ENCODE measurements around the gene COQ2.
A peak's percentile ranks its signal among the peaks of the same experiment; 100 is the strongest.

Gene COQ2

GRCh38 chr4:83262682-83263081 is 21.9 kb downstream of the COQ2 start:
- no peak overlapping the region for H3K4me3 ChIP-seq (ENCODE audit: low read depth, low read length)
- TF ChIP-seq, protein P1, sequence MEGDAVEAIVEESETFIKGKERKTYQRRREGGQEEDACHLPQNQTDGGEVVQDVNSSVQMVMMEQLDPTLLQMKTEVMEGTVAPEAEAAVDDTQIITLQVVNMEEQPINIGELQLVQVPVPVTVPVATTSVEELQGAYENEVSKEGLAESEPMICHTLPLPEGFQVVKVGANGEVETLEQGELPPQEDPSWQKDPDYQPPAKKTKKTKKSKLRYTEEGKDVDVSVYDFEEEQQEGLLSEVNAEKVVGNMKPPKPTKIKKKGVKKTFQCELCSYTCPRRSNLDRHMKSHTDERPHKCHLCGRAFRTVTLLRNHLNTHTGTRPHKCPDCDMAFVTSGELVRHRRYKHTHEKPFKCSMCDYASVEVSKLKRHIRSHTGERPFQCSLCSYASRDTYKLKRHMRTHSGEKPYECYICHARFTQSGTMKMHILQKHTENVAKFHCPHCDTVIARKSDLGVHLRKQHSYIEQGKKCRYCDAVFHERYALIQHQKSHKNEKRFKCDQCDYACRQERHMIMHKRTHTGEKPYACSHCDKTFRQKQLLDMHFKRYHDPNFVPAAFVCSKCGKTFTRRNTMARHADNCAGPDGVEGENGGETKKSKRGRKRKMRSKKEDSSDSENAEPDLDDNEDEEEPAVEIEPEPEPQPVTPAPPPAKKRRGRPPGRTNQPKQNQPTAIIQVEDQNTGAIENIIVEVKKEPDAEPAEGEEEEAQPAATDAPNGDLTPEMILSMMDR (IDR thresholded peaks at IDR 0.05; ENCODE audit: low read depth, low read length, missing control alignments): no peak
- in situ Hi-C loops (cut with HindIII; ENCODE audit: low sequenced_read_pairs): no loop called here
- no peak for DNase-seq (ENCODE audit: low read depth)

GRCh38 chr4:83261307-83261706 is 23.3 kb downstream of the COQ2 start:
- TF ChIP-seq, protein P1 (IDR thresholded peaks at IDR 0.05; ENCODE audit: low read depth, low read length, missing control alignments): no peak
- no peak for DNase-seq (ENCODE audit: low read depth)
- in situ Hi-C loops (cut with HindIII; ENCODE audit: low sequenced_read_pairs): no loop called here
- H3K4me3 ChIP-seq (ENCODE audit: low read depth, low read length): no peak overlapping the region

- no peak for DNase-seq (ENCODE audit: low read depth)
- TF ChIP-seq, protein P1 (IDR thresholded peaks at IDR 0.05; ENCODE audit: low read depth, low read length, missing control alignments): no peak
- H3K4me3 ChIP-seq (ENCODE audit: low read depth, low read length): no peak overlapping the region
- in situ Hi-C loops (cut with HindIII; ENCODE audit: low sequenced_read_pairs): no loop called here
These were observed 25.0 kb downstream of the COQ2 start for GRCh38 chr4:83259586-83259985.

DNA sequence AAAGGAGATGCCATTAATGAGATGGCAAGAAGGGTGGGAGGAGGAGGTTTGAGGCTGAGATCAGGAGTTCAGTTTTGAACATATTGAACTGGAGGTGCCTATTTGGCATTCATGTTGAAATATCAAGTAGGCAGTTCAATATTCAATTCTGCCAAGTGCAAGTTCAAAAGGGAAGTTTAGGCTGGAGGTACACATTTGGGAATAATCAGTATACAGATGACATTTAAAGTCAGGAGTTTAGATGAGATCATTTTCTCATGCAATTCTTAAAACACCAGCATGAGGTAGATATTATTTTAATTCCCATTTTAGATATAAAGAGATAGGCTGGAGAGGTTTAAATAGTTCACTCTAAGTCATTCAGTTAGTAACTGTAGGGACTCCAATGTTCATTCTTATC is 26.1 kb downstream of the COQ2 start:
- H3K4me3 ChIP-seq (ENCODE audit: low read depth, low read length): no peak overlapping the region
- in situ Hi-C loops (cut with HindIII; ENCODE audit: low sequenced_read_pairs): no loop called here
- no peak for DNase-seq (ENCODE audit: low read depth)
- TF ChIP-seq, protein P1 (IDR thresholded peaks at IDR 0.05; ENCODE audit: low read depth, low read length, missing control alignments): no peak

DNA sequence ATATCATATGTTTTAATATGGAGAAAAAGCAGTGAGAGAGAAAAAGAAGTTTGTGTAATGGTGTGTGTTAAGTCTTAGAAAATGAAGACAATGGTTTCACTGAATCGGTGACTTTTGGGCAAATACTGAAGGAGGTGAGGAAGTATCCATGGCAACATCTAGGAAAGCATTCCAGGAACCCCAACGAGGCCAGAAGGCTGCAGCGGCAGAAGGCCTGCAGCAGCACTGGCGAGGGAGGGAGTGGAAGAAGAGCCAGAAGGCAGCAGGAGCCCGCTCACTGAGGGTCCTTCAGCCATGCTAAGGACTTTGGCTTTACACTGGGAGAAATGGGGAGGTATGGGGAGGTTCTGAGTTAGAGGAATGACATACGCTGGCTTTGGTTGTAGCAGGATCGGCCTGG is 26.8 kb downstream of the COQ2 start:
- H3K4me3 ChIP-seq (ENCODE audit: low read depth, low read length): no peak overlapping the region
- TF ChIP-seq, protein P1 (IDR thresholded peaks at IDR 0.05; ENCODE audit: low read depth, low read length, missing control alignments): no peak
- DNase-seq (ENCODE audit: low read depth): no peak
- in situ Hi-C loops (cut with HindIII; ENCODE audit: low sequenced_read_pairs): no loop called here

DNA sequence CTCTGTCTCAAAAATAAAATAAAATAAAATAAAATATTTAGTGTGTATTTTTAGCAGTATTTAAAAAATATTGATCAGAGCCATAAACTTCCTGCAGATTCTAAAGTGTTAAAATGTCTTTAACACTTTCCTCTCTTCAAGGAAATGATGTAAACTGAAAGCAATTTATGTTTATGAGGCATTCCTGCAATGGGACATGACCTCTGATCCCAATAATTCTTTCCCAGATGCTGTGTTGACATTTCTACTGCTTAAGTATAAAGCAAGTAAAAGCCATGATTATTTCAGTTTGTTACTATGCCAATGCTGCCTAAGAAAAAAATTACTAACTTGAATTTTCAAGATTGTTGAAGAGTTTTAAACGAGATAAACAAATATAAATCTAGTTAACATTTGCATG is 29.0 kb downstream of the COQ2 start:
- no peak overlapping the region for H3K4me3 ChIP-seq (ENCODE audit: low read depth, low read length)
- in situ Hi-C loops (cut with HindIII; ENCODE audit: low sequenced_read_pairs): no loop called here
- DNase-seq (ENCODE audit: low read depth): peak; percentile 29
- TF ChIP-seq, protein P1 (IDR thresholded peaks at IDR 0.05; ENCODE audit: low read depth, low read length, missing control alignments): no peak

Data from astrocyte of the cerebellum (primary cell).